ENCODE results near the gene SLC44A5. TPM values are rescaled to one million over a fixed set of nuclear protein-coding genes. Genes with fewer than 3 reads are reported as not detected.

Gene SLC44A5
- total RNA-seq, 2 donors from 2014 or later, result 0.17 to 5.4 TPM

DNA sequence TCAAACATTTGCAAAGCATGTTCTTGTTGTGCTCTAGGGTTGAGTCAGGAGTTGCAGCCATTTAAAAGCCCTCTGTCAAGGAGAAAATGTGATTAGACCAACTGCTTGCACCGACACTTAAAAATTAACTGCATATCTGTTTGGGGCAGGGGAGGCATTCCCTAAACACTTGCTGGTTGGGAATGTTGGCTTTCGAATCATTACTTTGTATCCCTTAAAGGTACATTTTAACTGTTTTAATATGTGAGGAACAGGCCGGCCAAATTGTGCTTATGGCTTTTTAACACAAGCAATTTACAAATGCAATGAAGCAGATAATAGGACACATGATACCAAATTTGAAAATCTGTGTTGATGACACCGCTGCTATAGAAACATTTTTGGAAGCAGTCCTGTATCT lies 317.6 kb downstream of the SLC44A5 start:
- Histone ChIP-seq H3K27ac (no peak overlapping the region), H3K36me3 (no peaks in the 10 kb centered on the region), H3K9me3 (no peaks in the 10 kb centered on the region), H3K4me3 (no peak overlapping the region), H3K9ac (ENCODE audit: low read depth in 2 of 2, low read length in 2 of 2) (no peak overlapping the region), H3K27me3 (no peaks in the 10 kb centered on the region), H3K4me1 (no peaks in the 10 kb centered on the region)
- DNase-seq, result no peak
- intact Hi-C loops (cut with DNase I), result no loop called here
- TF ChIP-seq, protein P1, sequence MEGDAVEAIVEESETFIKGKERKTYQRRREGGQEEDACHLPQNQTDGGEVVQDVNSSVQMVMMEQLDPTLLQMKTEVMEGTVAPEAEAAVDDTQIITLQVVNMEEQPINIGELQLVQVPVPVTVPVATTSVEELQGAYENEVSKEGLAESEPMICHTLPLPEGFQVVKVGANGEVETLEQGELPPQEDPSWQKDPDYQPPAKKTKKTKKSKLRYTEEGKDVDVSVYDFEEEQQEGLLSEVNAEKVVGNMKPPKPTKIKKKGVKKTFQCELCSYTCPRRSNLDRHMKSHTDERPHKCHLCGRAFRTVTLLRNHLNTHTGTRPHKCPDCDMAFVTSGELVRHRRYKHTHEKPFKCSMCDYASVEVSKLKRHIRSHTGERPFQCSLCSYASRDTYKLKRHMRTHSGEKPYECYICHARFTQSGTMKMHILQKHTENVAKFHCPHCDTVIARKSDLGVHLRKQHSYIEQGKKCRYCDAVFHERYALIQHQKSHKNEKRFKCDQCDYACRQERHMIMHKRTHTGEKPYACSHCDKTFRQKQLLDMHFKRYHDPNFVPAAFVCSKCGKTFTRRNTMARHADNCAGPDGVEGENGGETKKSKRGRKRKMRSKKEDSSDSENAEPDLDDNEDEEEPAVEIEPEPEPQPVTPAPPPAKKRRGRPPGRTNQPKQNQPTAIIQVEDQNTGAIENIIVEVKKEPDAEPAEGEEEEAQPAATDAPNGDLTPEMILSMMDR (IDR thresholded peaks at IDR 0.05), result no peak

DNA sequence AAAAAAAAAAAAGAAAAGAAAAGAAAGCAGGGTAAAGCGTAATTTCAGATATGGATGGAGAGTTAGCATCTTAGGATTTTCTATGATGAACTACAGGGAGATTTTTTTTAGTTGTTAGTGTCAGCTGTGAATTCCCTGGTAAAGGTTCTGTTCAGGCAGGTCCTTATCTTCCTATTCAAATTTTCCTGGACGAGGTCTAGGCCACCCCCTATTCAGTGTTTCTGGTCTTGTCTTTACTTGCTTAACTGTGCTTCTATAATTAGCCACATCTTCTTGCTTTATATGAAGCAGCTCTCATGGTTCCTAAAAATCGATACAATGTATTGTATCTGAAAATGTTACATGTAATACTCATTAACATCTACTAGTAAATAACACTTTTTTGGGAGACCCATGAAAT lies 318.9 kb downstream of the SLC44A5 start:
- Histone ChIP-seq H3K4me3 (no peak overlapping the region), H3K9me3 (no peaks in the 10 kb centered on the region), H3K4me1 (no peaks in the 10 kb centered on the region), H3K27ac (no peak overlapping the region), H3K9ac (ENCODE audit: low read depth in 2 of 2, low read length in 2 of 2) (no peak overlapping the region), H3K27me3 (no peaks in the 10 kb centered on the region), H3K36me3 (no peaks in the 10 kb centered on the region)
- intact Hi-C loops (cut with DNase I), result no loop called here
- TF ChIP-seq, protein P1 (IDR thresholded peaks at IDR 0.05), result no peak
- DNase-seq, result no peak

DNA sequence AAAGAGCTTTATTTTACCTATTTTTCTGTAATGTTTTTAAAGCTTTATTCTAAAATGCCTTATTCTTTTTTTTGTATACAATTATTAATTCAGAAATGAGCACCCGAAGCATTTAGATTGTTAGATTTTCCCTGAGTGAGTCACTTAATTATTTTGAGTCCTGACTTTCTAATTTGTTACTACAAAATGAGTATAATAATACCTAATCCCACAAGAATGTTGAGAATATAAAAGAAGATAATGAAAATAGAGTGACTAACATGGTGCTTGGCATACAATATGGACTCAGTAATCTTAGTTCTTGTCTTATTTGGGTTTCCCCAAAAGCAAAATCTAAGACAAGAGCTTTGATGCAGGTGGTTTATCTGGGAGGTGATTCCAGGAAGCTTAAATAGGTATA lies 334.5 kb downstream of the SLC44A5 start:
- H3K27ac ChIP-seq, result no peak overlapping the region
- no peaks in the 10 kb centered on the region for H3K4me1 ChIP-seq
- H3K9me3 ChIP-seq, result no peaks in the 10 kb centered on the region
- H3K4me3 ChIP-seq, result no peak overlapping the region
- no peak overlapping the region for H3K9ac ChIP-seq (ENCODE audit: low read depth in 2 of 2, low read length in 2 of 2)
- intact Hi-C loops (cut with DNase I), result no loop called here
- no peak for DNase-seq
- no peaks in the 10 kb centered on the region for H3K36me3 ChIP-seq
- no peaks in the 10 kb centered on the region for H3K27me3 ChIP-seq
- TF ChIP-seq, protein P1 (IDR thresholded peaks at IDR 0.05), result no peak

DNA sequence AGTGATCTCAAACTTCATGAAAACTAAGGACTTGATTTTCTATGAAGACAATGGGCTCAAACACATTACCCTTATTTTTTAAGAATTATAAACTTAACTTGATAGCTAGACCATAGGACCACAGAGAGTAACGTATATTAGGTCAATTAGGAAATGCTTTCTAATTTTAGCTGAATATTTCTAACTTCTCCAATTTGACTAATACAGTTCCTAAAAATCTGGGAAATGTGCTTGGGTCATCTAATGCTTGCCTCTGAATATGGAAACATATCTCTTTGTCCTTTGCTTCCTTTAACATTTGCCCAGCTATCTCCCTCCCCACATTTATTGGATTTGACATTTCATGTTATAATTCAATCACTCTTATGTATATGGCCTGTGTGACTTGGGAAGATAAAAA lies 335.3 kb downstream of the SLC44A5 start:
- no peaks in the 10 kb centered on the region for H3K9me3 ChIP-seq
- H3K36me3 ChIP-seq, result no peaks in the 10 kb centered on the region
- no peaks in the 10 kb centered on the region for H3K4me1 ChIP-seq
- no peak overlapping the region for H3K27ac ChIP-seq
- TF ChIP-seq, protein P1 (IDR thresholded peaks at IDR 0.05), result no peak
- no peak overlapping the region for H3K9ac ChIP-seq (ENCODE audit: low read depth in 2 of 2, low read length in 2 of 2)
- intact Hi-C loops (cut with DNase I), result no loop called here
- H3K4me3 ChIP-seq, result no peak overlapping the region
- no peak for DNase-seq
- H3K27me3 ChIP-seq, result no peaks in the 10 kb centered on the region

DNA sequence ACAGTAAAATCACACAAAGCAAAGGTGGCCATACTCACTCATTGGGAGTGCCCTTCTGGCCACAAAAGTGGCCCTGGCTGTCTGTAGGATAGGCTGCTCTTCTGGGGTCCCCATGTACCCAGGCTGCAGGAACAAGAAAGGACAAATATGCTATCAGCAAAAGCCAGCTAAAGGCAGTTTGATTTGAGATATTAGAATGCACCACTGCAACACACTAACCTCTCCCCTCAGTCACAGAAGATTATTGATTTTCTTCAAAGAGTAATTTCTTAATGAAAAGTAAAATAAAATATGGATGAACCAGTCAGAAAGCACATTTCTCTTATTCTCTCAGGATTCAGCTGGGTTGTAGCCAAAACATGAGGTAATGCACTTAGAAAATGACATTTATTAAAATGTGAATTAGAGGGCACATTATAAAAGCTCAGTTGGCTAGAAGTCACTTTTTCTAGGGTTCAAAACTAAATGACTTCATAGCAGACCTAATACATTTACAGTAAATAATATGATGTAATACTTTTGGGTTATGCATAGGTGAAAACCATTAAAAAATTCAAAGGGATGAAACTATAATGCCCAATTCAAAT lies 335.9 kb downstream of the SLC44A5 start:
- DNase-seq, result no peak
- TF ChIP-seq, protein P1 (IDR thresholded peaks at IDR 0.05), result no peak
- no peaks in the 10 kb centered on the region for H3K27me3 ChIP-seq
- H3K36me3 ChIP-seq, result no peaks in the 10 kb centered on the region
- no peak overlapping the region for H3K4me3 ChIP-seq
- intact Hi-C loops (cut with DNase I), result no loop called here
- no peak overlapping the region for H3K9ac ChIP-seq (ENCODE audit: low read depth in 2 of 2, low read length in 2 of 2)
- no peaks in the 10 kb centered on the region for H3K9me3 ChIP-seq
- no peak overlapping the region for H3K27ac ChIP-seq
- H3K4me1 ChIP-seq, result no peaks in the 10 kb centered on the region
